ENCODE measurements around the gene WASF3.

The WASF3 gene

DNA sequence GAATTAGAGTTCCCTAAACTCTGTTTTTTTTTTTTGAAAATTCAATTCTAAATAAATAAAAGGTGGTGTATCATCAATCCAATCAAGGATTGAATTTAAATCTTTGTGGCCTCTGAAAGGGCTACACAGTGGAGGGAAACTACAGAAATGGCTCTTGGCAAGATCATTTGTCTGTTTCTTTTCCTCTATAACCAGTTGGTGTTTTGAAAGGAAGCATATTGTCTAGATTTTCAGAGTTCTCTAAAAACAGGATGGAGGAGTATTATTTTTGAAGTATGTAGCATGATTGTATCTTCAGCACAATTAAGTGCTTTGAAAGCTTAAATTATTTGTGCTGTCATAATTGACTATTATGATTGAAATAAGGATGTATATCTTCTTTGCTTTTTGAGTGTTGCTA lies 29.8 kb downstream of the WASF3 start:
- H3K27ac ChIP-seq (replicated peaks): no peak overlapping the region
- TF ChIP-seq, protein P1, sequence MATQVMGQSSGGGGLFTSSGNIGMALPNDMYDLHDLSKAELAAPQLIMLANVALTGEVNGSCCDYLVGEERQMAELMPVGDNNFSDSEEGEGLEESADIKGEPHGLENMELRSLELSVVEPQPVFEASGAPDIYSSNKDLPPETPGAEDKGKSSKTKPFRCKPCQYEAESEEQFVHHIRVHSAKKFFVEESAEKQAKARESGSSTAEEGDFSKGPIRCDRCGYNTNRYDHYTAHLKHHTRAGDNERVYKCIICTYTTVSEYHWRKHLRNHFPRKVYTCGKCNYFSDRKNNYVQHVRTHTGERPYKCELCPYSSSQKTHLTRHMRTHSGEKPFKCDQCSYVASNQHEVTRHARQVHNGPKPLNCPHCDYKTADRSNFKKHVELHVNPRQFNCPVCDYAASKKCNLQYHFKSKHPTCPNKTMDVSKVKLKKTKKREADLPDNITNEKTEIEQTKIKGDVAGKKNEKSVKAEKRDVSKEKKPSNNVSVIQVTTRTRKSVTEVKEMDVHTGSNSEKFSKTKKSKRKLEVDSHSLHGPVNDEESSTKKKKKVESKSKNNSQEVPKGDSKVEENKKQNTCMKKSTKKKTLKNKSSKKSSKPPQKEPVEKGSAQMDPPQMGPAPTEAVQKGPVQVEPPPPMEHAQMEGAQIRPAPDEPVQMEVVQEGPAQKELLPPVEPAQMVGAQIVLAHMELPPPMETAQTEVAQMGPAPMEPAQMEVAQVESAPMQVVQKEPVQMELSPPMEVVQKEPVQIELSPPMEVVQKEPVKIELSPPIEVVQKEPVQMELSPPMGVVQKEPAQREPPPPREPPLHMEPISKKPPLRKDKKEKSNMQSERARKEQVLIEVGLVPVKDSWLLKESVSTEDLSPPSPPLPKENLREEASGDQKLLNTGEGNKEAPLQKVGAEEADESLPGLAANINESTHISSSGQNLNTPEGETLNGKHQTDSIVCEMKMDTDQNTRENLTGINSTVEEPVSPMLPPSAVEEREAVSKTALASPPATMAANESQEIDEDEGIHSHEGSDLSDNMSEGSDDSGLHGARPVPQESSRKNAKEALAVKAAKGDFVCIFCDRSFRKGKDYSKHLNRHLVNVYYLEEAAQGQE (IDR thresholded peaks at IDR 0.05; ENCODE audit: insufficient replicate concordance, low read depth): no peak
- TF ChIP-seq SPI1 (IDR thresholded peaks at IDR 0.05; ENCODE audit: borderline replicate concordance, low read depth): no peak
- TF ChIP-seq, protein P2, sequence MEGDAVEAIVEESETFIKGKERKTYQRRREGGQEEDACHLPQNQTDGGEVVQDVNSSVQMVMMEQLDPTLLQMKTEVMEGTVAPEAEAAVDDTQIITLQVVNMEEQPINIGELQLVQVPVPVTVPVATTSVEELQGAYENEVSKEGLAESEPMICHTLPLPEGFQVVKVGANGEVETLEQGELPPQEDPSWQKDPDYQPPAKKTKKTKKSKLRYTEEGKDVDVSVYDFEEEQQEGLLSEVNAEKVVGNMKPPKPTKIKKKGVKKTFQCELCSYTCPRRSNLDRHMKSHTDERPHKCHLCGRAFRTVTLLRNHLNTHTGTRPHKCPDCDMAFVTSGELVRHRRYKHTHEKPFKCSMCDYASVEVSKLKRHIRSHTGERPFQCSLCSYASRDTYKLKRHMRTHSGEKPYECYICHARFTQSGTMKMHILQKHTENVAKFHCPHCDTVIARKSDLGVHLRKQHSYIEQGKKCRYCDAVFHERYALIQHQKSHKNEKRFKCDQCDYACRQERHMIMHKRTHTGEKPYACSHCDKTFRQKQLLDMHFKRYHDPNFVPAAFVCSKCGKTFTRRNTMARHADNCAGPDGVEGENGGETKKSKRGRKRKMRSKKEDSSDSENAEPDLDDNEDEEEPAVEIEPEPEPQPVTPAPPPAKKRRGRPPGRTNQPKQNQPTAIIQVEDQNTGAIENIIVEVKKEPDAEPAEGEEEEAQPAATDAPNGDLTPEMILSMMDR (IDR thresholded peaks at IDR 0.05; ENCODE audit: insufficient read depth, low read length): no peak
- no peak for TF ChIP-seq POLR2AphosphoS5 (IDR thresholded peaks at IDR 0.05; ENCODE audit: low read depth)
- TF ChIP-seq GABPA (IDR thresholded peaks at IDR 0.05; ENCODE audit: low read depth): no peak
- H3K4me3 ChIP-seq (replicated peaks; ENCODE audit: insufficient read depth, low read length): no peak overlapping the region
- H3K27me3 ChIP-seq (ENCODE audit: insufficient read depth, poor library complexity, severe bottlenecking): peaks cover 5% of the 10 kb centered on the region
- no peak for DNase-seq (ENCODE audit: low read depth in 1 of 2, low spot score in 1 of 2)

DNA sequence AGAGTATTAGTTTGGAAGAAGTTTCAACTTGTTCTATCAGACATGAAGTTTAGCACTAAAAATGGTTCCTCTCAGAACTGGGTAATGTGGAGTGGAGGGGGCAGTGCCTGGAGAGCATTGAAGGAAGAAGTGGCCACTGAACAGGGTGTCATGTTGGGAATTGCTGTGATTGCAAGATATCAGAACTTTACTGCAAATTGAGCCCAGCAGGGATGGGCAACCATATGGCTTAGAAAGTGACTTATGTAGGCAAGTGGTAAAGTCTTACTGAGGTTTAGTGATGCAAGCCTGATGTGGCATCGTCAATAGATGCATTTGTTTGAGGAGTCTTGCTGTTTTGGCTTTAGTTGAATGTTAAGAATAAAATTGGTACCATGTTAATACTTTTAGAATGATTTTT lies 31.7 kb downstream of the WASF3 start:
- no peak overlapping the region for H3K4me3 ChIP-seq (replicated peaks; ENCODE audit: insufficient read depth, low read length)

DNA sequence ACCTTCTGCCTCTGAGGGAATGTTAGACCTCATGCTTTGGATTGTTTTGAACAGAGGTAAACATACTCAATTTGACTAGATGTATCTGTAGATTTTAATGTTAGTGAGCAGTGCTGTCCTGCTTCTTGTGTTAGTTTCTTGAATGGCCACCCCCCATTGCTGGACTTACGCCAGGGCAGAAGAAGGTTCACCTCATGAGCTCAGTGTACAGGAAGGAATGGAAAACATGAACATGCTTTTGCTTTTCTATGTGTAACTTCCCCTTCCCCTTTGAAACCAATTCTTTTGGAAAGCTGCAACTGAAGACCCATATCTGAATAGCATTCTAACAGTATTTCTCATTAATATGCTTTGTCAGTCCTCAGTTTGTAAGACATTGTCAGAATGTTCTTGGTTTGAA lies 32.3 kb downstream of the WASF3 start:
- Histone ChIP-seq H3K27me3 (ENCODE audit: insufficient read depth, poor library complexity, severe bottlenecking) (peaks cover 5% of the 10 kb centered on the region), H3K4me3 (replicated peaks; ENCODE audit: insufficient read depth, low read length) (no peak overlapping the region), H3K27ac (replicated peaks) (no peak overlapping the region)
- no peak for DNase-seq (ENCODE audit: low read depth in 1 of 2, low spot score in 1 of 2)
- TF ChIP-seq SPI1 (IDR thresholded peaks at IDR 0.05; ENCODE audit: borderline replicate concordance, low read depth): no peak
- TF ChIP-seq POLR2AphosphoS5 (IDR thresholded peaks at IDR 0.05; ENCODE audit: low read depth): no peak
- TF ChIP-seq, protein P2 (IDR thresholded peaks at IDR 0.05; ENCODE audit: insufficient read depth, low read length): no peak
- no peak for TF ChIP-seq GABPA (IDR thresholded peaks at IDR 0.05; ENCODE audit: low read depth)
- TF ChIP-seq, protein P1 (IDR thresholded peaks at IDR 0.05; ENCODE audit: insufficient replicate concordance, low read depth): no peak

More for the DNA sequence above, 31.7 kb downstream of the WASF3 start:
- TF ChIP-seq SPI1 (IDR thresholded peaks at IDR 0.05; ENCODE audit: borderline replicate concordance, low read depth) (no peak), POLR2AphosphoS5 (IDR thresholded peaks at IDR 0.05; ENCODE audit: low read depth) (no peak), GABPA (IDR thresholded peaks at IDR 0.05; ENCODE audit: low read depth) (no peak)
- TF ChIP-seq, protein P1 (IDR thresholded peaks at IDR 0.05; ENCODE audit: insufficient replicate concordance, low read depth): no peak
- TF ChIP-seq, protein P2 (IDR thresholded peaks at IDR 0.05; ENCODE audit: insufficient read depth, low read length): no peak
- no peak for DNase-seq (ENCODE audit: low read depth in 1 of 2, low spot score in 1 of 2)
- no peak overlapping the region for H3K27ac ChIP-seq (replicated peaks)
- peaks cover 5% of the 10 kb centered on the region for H3K27me3 ChIP-seq (ENCODE audit: insufficient read depth, poor library complexity, severe bottlenecking)
